ENCODE measurements around the gene DAAM1.

- TF ChIP-seq, protein P1, sequence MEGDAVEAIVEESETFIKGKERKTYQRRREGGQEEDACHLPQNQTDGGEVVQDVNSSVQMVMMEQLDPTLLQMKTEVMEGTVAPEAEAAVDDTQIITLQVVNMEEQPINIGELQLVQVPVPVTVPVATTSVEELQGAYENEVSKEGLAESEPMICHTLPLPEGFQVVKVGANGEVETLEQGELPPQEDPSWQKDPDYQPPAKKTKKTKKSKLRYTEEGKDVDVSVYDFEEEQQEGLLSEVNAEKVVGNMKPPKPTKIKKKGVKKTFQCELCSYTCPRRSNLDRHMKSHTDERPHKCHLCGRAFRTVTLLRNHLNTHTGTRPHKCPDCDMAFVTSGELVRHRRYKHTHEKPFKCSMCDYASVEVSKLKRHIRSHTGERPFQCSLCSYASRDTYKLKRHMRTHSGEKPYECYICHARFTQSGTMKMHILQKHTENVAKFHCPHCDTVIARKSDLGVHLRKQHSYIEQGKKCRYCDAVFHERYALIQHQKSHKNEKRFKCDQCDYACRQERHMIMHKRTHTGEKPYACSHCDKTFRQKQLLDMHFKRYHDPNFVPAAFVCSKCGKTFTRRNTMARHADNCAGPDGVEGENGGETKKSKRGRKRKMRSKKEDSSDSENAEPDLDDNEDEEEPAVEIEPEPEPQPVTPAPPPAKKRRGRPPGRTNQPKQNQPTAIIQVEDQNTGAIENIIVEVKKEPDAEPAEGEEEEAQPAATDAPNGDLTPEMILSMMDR (IDR thresholded peaks at IDR 0.05; ENCODE audit: insufficient read depth, low read depth, low read length), result no peak
- TF ChIP-seq EZH2 (IDR thresholded peaks at IDR 0.05; ENCODE audit: insufficient read depth, low read length), result no peak
Measured at GRCh38 chr14:59281609-59282377, 93.3 kb downstream of the DAAM1 start.

All from astrocyte (in vitro differentiated cells and primary cell).